ENCODE results near the gene HOXA13. TPM values are rescaled to one million over a fixed set of nuclear protein-coding genes. Genes with fewer than 3 reads are reported as not detected.

Gene HOXA13
- total RNA-seq, 2 experiments from 2014 or later, result 0.32 to 0.54 TPM

GRCh38 chr7:27165089-27165995, 34.5 kb downstream of the HOXA13 start, which contains the start of gene HOXA9:
Gene HOXA9 (minus strand): TSS chr7:27165537. CDS start chr7:27165457, 80 bp downstream.
- TF ChIP-seq CTCF (conservative IDR thresholded peaks at IDR 0.05; ENCODE audit: low read length), result no peak
- no peak for TF ChIP-seq EZH2phosphoT487 (IDR thresholded peaks at IDR 0.05; ENCODE audit: borderline replicate concordance, low read depth, low read length)
- no peaks in the 10 kb centered on the region for H3K79me2 ChIP-seq (ENCODE audit: insufficient read depth, low read depth, low read length)
- no peaks in the 10 kb centered on the region for H4K20me1 ChIP-seq (ENCODE audit: insufficient read depth, low read length)
- H3K4me2 ChIP-seq (ENCODE audit: low read length), result no peak within 1 kb of the TSS
- ChIA-PET CTCF (ENCODE audit: unreplicated experiment) (no interaction called here), POLR2A (no interaction called here)
- H3K9me2 ChIP-seq (ENCODE audit: insufficient read depth, low read length), result no peaks in the 10 kb centered on the region
- BruUV-seq (replicated peaks), result no TSS peak
- H3K4me3 ChIP-seq (ENCODE audit: low read depth, low read length, poor library complexity, severe bottlenecking), result no peak within 1 kb of the TSS
- H3K4me1 ChIP-seq (ENCODE audit: insufficient read depth, low read length, poor library complexity, severe bottlenecking), result peaks cover 4% of the 10 kb centered on the region
- no peaks in the 10 kb centered on the region for H3K9me3 ChIP-seq (ENCODE audit: low read length)
- no peaks in the 10 kb centered on the region for H3K36me3 ChIP-seq (ENCODE audit: insufficient read depth, low read length)
- DNase-seq (ENCODE audit: low spot score), result no peak
- no peak within 1 kb of the TSS for H3K27ac ChIP-seq (ENCODE audit: low read depth, low read length, poor library complexity, severe bottlenecking)
- intact Hi-C loops (cut with micrococcal nuclease; ENCODE audit: unreplicated experiment), result no loop called here
- H2AFZ ChIP-seq (ENCODE audit: low read length), result no peak within 1 kb of the TSS

GRCh38 chr7:27164367-27165088, 35.4 kb downstream of the HOXA13 start:
- CTCF ChIA-PET (ENCODE audit: unreplicated experiment), result no interaction called here
- Histone ChIP-seq H2AFZ (ENCODE audit: low read length) (no peak overlapping the region), H4K20me1 (ENCODE audit: insufficient read depth, low read length) (no peaks in the 10 kb centered on the region), H3K36me3 (ENCODE audit: insufficient read depth, low read length) (no peaks in the 10 kb centered on the region), H3K4me2 (ENCODE audit: low read length) (no peak overlapping the region), H3K4me1 (ENCODE audit: insufficient read depth, low read length, poor library complexity, severe bottlenecking) (peaks cover 6% of the 10 kb centered on the region), H3K9me2 (ENCODE audit: insufficient read depth, low read length) (no peaks in the 10 kb centered on the region), H3K4me3 (ENCODE audit: low read depth, low read length, poor library complexity, severe bottlenecking) (no peak overlapping the region), H3K9me3 (ENCODE audit: low read length) (no peaks in the 10 kb centered on the region), H3K27ac (ENCODE audit: low read depth, low read length, poor library complexity, severe bottlenecking) (no peak overlapping the region), H3K79me2 (ENCODE audit: insufficient read depth, low read depth, low read length) (no peaks in the 10 kb centered on the region)
- BruUV-seq (replicated peaks), result no TSS peak
- no peak for DNase-seq (ENCODE audit: low spot score)
- intact Hi-C loops (cut with micrococcal nuclease; ENCODE audit: unreplicated experiment), result loop anchor here (5.0 kb wide), 2 partner anchors 497 to 662 kb away; no protein-coding TSS in a partner anchor
- POLR2A ChIA-PET, result no interaction called here
- TF ChIP-seq CTCF (conservative IDR thresholded peaks at IDR 0.05; ENCODE audit: low read length), result no peak
- no peak for TF ChIP-seq EZH2phosphoT487 (IDR thresholded peaks at IDR 0.05; ENCODE audit: borderline replicate concordance, low read depth, low read length)

Measured in OCI-LY7 (cell line).